Measurements from ENCODE around the gene RPS6KL1.
A peak's percentile ranks its signal among the peaks of the same experiment; 100 is the strongest.

The RPS6KL1 gene

GRCh38 chr14:74907744-74908143, 15.3 kb downstream of the RPS6KL1 start:
- H3K4me3 ChIP-seq (ENCODE audit: low read depth, low read length): no peak overlapping the region
- no peak for DNase-seq (ENCODE audit: low read depth)
- no peak for TF ChIP-seq CTCF (IDR thresholded peaks at IDR 0.05; ENCODE audit: low read depth, low read length, missing control alignments)

- peak; percentile 58 for TF ChIP-seq CTCF (IDR thresholded peaks at IDR 0.05; ENCODE audit: low read depth, low read length, missing control alignments)
- no peak for DNase-seq (ENCODE audit: low read depth)
- H3K4me3 ChIP-seq (ENCODE audit: low read depth, low read length): no peak overlapping the region
Measured at GRCh38 chr14:74906925-74907521, 16.0 kb downstream of the RPS6KL1 start.

- peak; percentile 95 for TF ChIP-seq CTCF (IDR thresholded peaks at IDR 0.05; ENCODE audit: low read depth, low read length, missing control alignments)
Measured at GRCh38 chr14:74905595-74906142, 17.4 kb downstream of the RPS6KL1 start.

GRCh38 chr14:74904635-74905503, 18.2 kb downstream of the RPS6KL1 start:
- TF ChIP-seq CTCF (IDR thresholded peaks at IDR 0.05; ENCODE audit: low read depth, low read length, missing control alignments): no peak
- no peak overlapping the region for H3K4me3 ChIP-seq (ENCODE audit: low read depth, low read length)
- DNase-seq (ENCODE audit: low read depth): no peak

More at GRCh38 chr14:74905595-74906142, 17.4 kb downstream of the RPS6KL1 start:
- no peak for DNase-seq (ENCODE audit: low read depth)
- no peak overlapping the region for H3K4me3 ChIP-seq (ENCODE audit: low read depth, low read length)

- no peak overlapping the region for H3K4me3 ChIP-seq (ENCODE audit: low read depth, low read length)
- no peak for DNase-seq (ENCODE audit: low read depth)
- TF ChIP-seq CTCF (IDR thresholded peaks at IDR 0.05; ENCODE audit: low read depth, low read length, missing control alignments): no peak
Measured at GRCh38 chr14:74902941-74903705, 19.9 kb downstream of the RPS6KL1 start.

GRCh38 chr14:74898694-74899093, 24.4 kb downstream of the RPS6KL1 start:
- TF ChIP-seq CTCF (IDR thresholded peaks at IDR 0.05; ENCODE audit: low read depth, low read length, missing control alignments): no peak
- DNase-seq (ENCODE audit: low read depth): no peak

More at GRCh38 chr14:74898694-74899093, 24.4 kb downstream of the RPS6KL1 start:
- H3K4me3 ChIP-seq (ENCODE audit: low read depth, low read length): no peak overlapping the region

Data from GM12864 (cell line).